ENCODE measurements around the gene NMT1. TPM values are rescaled to one million over a fixed set of nuclear protein-coding genes. Genes with fewer than 3 reads are reported as not detected.

Gene NMT1
- total and polyA plus RNA-seq, 2 experiments from 2014 or later, result 71.2 to 126 TPM

- Histone ChIP-seq H3K4me3 (no peak overlapping the region), H3K79me2 (peaks cover 76% of the 10 kb centered on the region), H4K20me1 (ENCODE audit: insufficient read depth, poor library complexity, severe bottlenecking) (no peaks in the 10 kb centered on the region), H3K4me2 (peak overlapping the region; percentile 56), H3K27me3 (no peaks in the 10 kb centered on the region), H2AFZ (no peak overlapping the region), H3K9me3 (ENCODE audit: low read depth) (no peaks in the 10 kb centered on the region), H3K27ac (peak overlapping the region; percentile 100), H3K36me3 (replicated peaks; ENCODE audit: insufficient read depth, low read depth) (no peaks in the 10 kb centered on the region), H3K4me1 (ENCODE audit: insufficient read depth) (peaks cover 72% of the 10 kb centered on the region), H3K9me2 (replicated peaks; ENCODE audit: insufficient read depth) (no peaks in the 10 kb centered on the region)
- DNase-seq (ENCODE audit: low spot score), result peak; percentile 83
- 27% methylated on average over 16 of the region's 20 CpGs for WGBS (ENCODE audit: low lambda C conversion rate, missing lambda C conversion rate)
- no peak for TF ChIP-seq EZH2 (IDR thresholded peaks at IDR 0.05; ENCODE audit: borderline replicate concordance)
- TF ChIP-seq, protein P1, sequence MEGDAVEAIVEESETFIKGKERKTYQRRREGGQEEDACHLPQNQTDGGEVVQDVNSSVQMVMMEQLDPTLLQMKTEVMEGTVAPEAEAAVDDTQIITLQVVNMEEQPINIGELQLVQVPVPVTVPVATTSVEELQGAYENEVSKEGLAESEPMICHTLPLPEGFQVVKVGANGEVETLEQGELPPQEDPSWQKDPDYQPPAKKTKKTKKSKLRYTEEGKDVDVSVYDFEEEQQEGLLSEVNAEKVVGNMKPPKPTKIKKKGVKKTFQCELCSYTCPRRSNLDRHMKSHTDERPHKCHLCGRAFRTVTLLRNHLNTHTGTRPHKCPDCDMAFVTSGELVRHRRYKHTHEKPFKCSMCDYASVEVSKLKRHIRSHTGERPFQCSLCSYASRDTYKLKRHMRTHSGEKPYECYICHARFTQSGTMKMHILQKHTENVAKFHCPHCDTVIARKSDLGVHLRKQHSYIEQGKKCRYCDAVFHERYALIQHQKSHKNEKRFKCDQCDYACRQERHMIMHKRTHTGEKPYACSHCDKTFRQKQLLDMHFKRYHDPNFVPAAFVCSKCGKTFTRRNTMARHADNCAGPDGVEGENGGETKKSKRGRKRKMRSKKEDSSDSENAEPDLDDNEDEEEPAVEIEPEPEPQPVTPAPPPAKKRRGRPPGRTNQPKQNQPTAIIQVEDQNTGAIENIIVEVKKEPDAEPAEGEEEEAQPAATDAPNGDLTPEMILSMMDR (IDR thresholded peaks at IDR 0.05; ENCODE audit: poor library complexity), result no peak
- no peak for TF ChIP-seq EZH2phosphoT487 (IDR thresholded peaks at IDR 0.05; ENCODE audit: low read depth, severe bottlenecking, unreplicated experiment)
Measured at GRCh38 chr17:45127548-45128300, 66.6 kb downstream of the NMT1 start.

DNA sequence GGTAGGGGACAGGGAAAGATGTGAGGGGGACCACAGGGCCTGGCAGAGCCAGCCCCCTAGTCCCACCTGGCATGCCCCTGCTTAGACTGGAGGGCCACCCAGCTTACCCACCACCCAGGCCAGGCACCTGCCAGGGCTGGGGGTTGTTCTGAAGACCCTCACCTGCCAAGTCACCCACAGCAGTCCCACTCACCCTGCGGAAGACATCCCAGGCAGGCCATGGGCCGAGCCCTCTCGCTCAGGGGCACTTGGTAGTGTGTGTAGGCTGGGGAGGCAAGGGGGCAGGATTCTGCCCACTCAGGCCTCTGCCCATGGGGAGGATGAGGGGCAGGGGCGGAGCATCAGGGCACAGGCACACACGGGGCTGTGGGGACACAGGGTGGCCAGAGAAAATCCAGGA, 67.2 kb downstream of the NMT1 start:
- H3K4me2 ChIP-seq, result peak overlapping the region; percentile 56
- H3K4me1 ChIP-seq (ENCODE audit: insufficient read depth), result peaks cover 65% of the 10 kb centered on the region
- no peaks in the 10 kb centered on the region for H3K9me3 ChIP-seq (ENCODE audit: low read depth)
- DNase-seq (ENCODE audit: low spot score), result no peak
- H2AFZ ChIP-seq, result no peak overlapping the region
- H3K27me3 ChIP-seq, result no peaks in the 10 kb centered on the region
- no peak overlapping the region for H3K4me3 ChIP-seq
- H3K79me2 ChIP-seq, result peaks cover 70% of the 10 kb centered on the region
- H3K27ac ChIP-seq, result peak overlapping the region; percentile 100
- H3K36me3 ChIP-seq (replicated peaks; ENCODE audit: insufficient read depth, low read depth), result no peaks in the 10 kb centered on the region
- no peak for TF ChIP-seq EZH2phosphoT487 (IDR thresholded peaks at IDR 0.05; ENCODE audit: low read depth, severe bottlenecking, unreplicated experiment)
- TF ChIP-seq, protein P1 (IDR thresholded peaks at IDR 0.05; ENCODE audit: poor library complexity), result no peak
- no peak for TF ChIP-seq EZH2 (IDR thresholded peaks at IDR 0.05; ENCODE audit: borderline replicate concordance)
- WGBS (ENCODE audit: low lambda C conversion rate, missing lambda C conversion rate), result 87% methylated on average over 5 of the region's 5 CpGs
- H4K20me1 ChIP-seq (ENCODE audit: insufficient read depth, poor library complexity, severe bottlenecking), result no peaks in the 10 kb centered on the region
- no peaks in the 10 kb centered on the region for H3K9me2 ChIP-seq (replicated peaks; ENCODE audit: insufficient read depth)

GRCh38 chr17:45128989-45129388, 67.9 kb downstream of the NMT1 start:
- no peak for DNase-seq (ENCODE audit: low spot score)
- Histone ChIP-seq H3K9me3 (ENCODE audit: low read depth) (no peaks in the 10 kb centered on the region), H3K9me2 (replicated peaks; ENCODE audit: insufficient read depth) (no peaks in the 10 kb centered on the region), H3K27me3 (no peaks in the 10 kb centered on the region), H3K27ac (peak overlapping the region; percentile 100), H3K4me2 (peak overlapping the region; percentile 56), H3K79me2 (peaks cover 64% of the 10 kb centered on the region), H3K4me3 (no peak overlapping the region), H3K36me3 (replicated peaks; ENCODE audit: insufficient read depth, low read depth) (no peaks in the 10 kb centered on the region), H4K20me1 (ENCODE audit: insufficient read depth, poor library complexity, severe bottlenecking) (no peaks in the 10 kb centered on the region), H2AFZ (no peak overlapping the region), H3K4me1 (ENCODE audit: insufficient read depth) (peaks cover 59% of the 10 kb centered on the region)
- TF ChIP-seq EZH2phosphoT487 (IDR thresholded peaks at IDR 0.05; ENCODE audit: low read depth, severe bottlenecking, unreplicated experiment) (no peak), EZH2 (IDR thresholded peaks at IDR 0.05; ENCODE audit: borderline replicate concordance) (no peak)
- TF ChIP-seq, protein P1 (IDR thresholded peaks at IDR 0.05; ENCODE audit: poor library complexity), result no peak
- WGBS (ENCODE audit: low lambda C conversion rate, missing lambda C conversion rate), result 100% methylated on average over 2 of the region's 2 CpGs
